ENCODE data around the gene TOPAZ1. TPM values are rescaled to one million over a fixed set of nuclear protein-coding genes. Genes with fewer than 3 reads are reported as not detected.

Gene TOPAZ1
- total RNA-seq, 2 experiments from 2014 or later, result not detected

DNA sequence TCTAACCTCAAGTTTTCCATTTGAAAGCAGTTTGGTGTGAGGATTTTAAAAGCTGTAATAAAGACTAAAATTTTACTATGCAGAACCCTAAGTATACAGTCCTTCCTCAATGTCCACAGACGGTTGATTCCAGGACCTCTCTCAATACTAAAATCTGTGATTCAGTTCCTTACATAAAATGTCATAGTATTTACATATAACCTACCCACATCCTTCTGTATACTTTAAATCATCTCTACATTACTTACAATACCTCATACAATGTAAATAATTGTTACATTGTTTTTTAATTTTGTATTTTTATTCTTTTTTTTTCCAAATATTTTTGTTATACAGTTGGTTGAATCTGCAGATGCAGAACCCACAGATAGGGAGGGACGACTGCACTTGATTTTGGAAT is 2.8 kb upstream of the TOPAZ1 start:
- CTCF ChIA-PET, result no interaction called here
- POLR2A ChIA-PET, result no interaction called here

DNA sequence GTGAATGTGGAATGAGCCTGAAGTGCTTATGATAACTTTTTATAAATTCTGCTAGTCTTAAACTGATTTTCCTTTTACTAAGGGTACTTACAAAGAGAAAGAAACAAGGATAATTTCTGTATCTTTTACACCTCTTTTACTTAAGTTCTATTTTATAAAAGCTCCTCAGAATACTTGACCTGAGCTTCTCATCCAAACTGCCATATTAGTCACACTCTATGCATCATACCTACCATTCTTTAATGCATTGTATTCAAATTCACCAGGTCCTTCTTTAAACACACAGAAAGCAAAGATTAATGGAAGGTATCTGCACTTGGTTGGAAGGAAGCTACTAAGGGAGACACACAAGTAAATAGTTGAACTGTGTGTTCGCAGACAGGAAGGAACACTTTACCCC is 1.6 kb upstream of the TOPAZ1 start:
- POLR2A ChIA-PET, result no interaction called here

GRCh38 chr3:44242721-44243120 is 1.0 kb downstream of the TOPAZ1 start:
- CTCF ChIA-PET, result no interaction called here

More for the DNA sequence above, 1.6 kb upstream of the TOPAZ1 start:
- CTCF ChIA-PET, result no interaction called here

GRCh38 chr3:44248152-44248551 is 6.5 kb downstream of the TOPAZ1 start:
- POLR2A ChIA-PET, result no interaction called here

More at GRCh38 chr3:44242721-44243120, 1.0 kb downstream of the TOPAZ1 start:
- POLR2A ChIA-PET, result no interaction called here

DNA sequence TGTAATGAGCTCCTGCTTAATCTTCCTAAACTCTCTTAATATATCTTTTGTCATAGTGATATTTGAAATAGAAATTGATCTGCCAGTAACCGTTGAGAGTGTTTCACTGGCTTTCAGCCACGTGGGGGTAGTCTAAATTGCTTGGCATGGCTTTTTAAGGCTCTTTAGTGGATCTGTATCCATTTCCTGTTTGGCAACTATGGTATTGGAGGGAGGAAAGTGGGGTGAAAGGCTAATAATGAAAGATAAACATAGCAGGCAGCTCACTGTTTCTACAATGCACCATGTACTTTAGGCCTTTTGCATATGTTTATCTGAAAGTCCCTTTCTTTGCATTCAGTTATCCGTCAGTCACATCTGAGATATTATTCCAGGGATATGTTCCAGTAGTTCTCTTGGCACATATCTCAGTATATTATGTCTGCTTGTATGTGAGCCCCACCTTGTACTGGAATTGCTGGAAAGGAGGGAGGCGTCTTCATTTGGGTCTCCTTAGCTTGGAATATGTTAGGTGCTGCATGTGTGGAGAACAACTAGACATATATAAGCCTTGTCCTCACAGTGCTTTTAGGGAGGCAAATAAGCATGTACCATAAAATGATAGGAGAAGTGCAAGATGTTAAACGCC is 10.8 kb downstream of the TOPAZ1 start:
- CTCF ChIA-PET, result no interaction called here
- POLR2A ChIA-PET, result no interaction called here

More at GRCh38 chr3:44248152-44248551, 6.5 kb downstream of the TOPAZ1 start:
- CTCF ChIA-PET, result no interaction called here

DNA sequence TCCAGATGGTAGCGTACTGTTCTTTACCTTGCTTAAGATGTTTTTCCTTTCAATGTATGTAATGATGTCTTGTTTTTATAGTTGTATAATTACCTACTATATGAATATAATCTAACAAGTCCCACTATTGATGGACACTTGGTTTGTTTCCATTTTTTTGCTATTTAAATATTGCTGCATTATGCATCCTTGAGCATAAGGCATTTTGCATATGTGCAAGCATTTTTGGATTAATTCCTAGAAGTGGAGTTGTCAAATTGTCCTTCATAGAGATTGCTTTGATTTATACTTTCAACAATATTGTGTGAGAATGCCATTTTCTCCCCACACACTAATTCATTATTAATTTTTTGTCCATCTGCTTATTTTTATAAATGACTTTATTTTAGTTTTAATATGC is 17.7 kb downstream of the TOPAZ1 start:
- CTCF ChIA-PET, result no interaction called here
- POLR2A ChIA-PET, result no interaction called here

DNA sequence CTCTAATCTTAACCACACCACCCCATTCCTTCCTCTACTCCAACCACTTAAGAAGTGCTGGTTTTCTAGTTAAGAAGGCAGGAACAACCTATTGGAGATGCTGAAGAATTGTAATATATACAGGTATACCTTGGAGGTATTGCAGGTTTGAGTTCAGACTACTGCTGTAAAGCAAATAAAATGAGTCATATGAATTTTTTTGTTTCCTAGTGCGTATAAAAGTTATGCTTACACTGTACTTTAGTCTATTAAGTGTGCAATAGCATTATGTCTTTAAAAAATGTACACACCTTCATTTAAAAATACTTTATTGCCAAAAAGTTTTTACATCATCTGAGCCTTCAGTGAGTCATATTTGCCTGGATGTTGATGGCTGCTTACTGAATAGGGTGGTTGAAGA is 22.5 kb downstream of the TOPAZ1 start:
- ChIA-PET CTCF (no interaction called here), POLR2A (no interaction called here)

GRCh38 chr3:44265815-44266214 is 24.1 kb downstream of the TOPAZ1 start:
- ChIA-PET CTCF (no interaction called here), POLR2A (no interaction called here)

- ChIA-PET POLR2A (no interaction called here), CTCF (no interaction called here)
Observed at GRCh38 chr3:44272191-44272590, 30.5 kb downstream of the TOPAZ1 start.

DNA sequence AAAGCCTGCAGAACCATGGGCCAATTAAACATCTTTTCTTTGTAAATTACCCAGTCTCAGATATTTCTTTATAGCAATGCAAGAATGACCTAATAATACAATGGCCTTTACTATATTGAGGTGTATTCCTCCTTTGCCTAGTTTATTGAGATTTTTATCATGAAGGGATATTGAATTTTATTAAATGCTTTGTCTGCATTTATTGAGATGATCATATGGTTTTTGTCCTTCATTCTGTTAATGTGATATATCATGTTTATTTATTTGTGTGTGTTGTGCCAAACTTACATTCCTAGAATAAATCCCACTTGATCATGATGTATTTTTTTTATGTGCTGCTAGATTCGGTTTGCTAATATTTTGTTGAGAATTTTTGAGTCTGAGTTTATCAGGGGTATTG is 36.2 kb downstream of the TOPAZ1 start:
- POLR2A ChIA-PET, result no interaction called here
- CTCF ChIA-PET, result no interaction called here

DNA sequence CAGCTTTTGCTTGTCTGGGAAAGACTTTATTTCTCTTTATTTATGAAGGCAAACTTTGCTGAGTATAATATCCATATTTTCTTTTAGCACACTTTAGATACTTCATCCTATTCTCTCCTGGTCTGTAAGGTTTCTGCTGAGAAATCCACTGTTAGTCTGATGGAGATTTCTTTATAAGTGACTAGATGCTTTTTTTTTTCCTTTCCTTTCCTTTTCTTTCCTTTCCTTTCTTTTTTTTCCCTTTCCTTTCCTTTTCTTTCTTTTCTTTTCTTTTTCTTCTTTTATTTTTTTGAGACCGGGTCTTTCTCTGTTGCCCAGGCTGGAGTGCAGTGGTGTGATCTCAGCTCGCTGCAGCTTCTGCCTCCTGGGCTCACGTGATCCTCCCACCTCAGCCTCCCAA is 38.4 kb downstream of the TOPAZ1 start:
- ChIA-PET CTCF (no interaction called here), POLR2A (no interaction called here)

DNA sequence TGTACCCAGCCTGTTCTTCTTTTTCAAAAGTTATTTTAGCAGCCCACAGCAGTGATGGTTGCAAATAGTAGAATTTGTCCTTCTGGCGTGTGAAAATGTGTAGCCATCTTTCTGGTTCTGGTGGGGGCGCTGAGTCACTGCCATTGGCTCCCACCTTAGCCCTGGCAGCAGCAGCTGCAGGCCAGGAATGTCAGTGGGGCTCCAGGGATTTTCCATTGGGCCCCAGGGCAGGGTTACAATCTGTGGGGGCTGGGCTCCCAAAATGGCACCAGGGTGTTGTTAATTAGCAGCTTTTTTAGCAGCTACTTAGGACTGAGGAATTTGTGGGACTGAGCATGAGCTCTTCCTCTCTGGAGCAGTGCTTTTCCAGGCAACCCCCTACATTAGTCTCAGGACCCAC is 38.9 kb downstream of the TOPAZ1 start:
- POLR2A ChIA-PET, result no interaction called here
- CTCF ChIA-PET, result no interaction called here

GRCh38 chr3:44284949-44285348 is 43.3 kb downstream of the TOPAZ1 start:
- CTCF ChIA-PET, result no interaction called here
- POLR2A ChIA-PET, result no interaction called here

DNA sequence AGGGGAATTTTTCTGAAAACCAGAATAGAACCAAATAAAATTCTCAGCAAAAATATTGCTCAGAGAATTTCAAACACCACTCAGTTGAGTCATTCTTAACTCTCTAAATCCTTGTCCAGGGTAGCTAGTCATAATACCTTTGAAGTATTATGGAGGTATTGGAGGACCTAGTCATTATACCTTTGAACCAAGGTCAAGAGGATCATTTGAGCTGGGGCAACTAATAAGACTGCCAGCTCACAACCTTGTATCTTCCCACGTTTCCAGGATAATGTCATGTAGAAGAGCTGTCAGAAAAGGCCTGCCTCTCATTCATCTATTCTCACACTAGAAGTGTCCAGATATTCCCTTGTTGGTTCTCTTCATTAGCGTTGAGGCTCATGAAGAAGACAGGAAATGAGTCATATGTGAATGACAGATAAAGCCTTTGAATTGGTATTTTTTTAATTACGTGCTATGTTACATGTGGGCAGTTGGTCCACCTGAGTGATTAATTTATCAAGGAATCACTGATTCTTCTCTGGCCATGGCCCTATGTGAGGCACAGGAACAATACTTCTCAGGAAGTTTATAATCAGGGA is 48.3 kb downstream of the TOPAZ1 start:
- ChIA-PET POLR2A (no interaction called here), CTCF (no interaction called here)

DNA sequence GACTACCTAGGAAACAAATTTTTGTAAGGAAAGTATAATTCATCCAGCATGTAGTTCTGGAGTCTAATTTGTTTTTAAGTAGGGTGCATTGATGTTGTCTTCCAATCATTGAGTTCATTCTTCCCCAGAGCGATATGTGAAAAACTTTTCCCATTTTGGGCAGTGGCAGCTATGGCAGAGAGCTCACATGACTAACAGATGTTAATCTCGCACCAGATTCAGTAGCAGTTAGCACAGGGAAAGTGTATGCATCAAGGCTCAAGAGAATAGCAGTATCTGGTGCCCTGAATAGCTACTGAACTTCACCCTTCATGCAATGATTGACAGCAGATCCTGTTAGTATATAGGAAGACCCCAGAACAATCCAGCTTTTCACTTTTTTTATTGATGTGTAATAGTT is 50.6 kb downstream of the TOPAZ1 start:
- POLR2A ChIA-PET, result no interaction called here
- CTCF ChIA-PET, result no interaction called here

GRCh38 chr3:44292947-44293346 is 51.3 kb downstream of the TOPAZ1 start:
- CTCF ChIA-PET, result no interaction called here
- POLR2A ChIA-PET, result no interaction called here

- POLR2A ChIA-PET, result no interaction called here
Observed at GRCh38 chr3:44297255-44297654, 55.6 kb downstream of the TOPAZ1 start.

GRCh38 chr3:44301746-44302145 is 60.1 kb downstream of the TOPAZ1 start:
- ChIA-PET POLR2A (no interaction called here), CTCF (no interaction called here)

More at GRCh38 chr3:44297255-44297654, 55.6 kb downstream of the TOPAZ1 start:
- CTCF ChIA-PET, result no interaction called here

DNA sequence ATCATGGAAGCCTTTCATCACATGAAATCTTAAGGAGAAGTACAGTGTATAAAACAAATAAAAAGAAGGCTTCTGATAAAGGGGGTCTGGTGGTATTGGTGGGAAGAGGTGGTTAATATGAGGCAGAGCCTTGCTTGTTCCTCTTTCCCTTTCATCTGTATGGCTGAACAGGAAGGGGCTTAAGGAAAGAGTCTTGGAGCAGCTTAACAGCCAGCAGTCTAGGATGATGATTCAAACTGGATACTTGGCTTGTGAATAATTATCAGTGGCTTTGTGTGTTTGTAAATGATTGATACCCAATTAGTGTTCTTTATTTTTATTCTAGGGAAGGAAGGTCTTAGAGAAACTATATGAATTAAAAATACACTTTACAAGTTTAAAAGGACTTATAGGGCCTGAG is 67.8 kb downstream of the TOPAZ1 start:
- ChIA-PET CTCF (no interaction called here), POLR2A (no interaction called here)

GRCh38 chr3:44318891-44319311 is 77.2 kb downstream of the TOPAZ1 start:
- CTCF ChIA-PET, result no interaction called here
- POLR2A ChIA-PET, result no interaction called here

DNA sequence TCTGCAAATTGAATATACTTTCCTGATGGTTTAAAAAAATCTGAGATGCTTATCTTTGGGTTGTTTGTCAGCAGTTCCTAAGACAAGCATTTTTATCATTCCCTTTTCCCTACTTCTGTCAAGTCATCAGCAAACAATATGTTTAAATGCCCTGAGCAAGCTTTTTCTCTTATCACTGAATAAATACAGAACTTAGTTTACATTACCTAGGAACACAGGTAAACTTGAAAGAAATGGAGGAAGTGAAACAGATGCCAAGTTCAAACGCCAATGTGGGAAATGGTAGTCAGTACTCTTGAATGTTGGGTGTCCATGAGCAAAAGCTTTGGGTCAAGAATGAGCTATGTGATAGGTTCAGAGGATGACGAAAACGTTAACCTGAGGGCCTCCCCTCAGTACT is 79.6 kb downstream of the TOPAZ1 start:
- CTCF ChIA-PET, result no interaction called here

GRCh38 chr3:44323341-44323955 is 81.8 kb downstream of the TOPAZ1 start:
- CTCF ChIA-PET, result interaction anchor here (1.3 kb wide), 2 partner anchors 14 to 590 kb away, joined by 3 to 4 read pairs; partner anchors contain the start of gene TCAIM
- POLR2A ChIA-PET, result no interaction called here

More for the DNA sequence above, 79.6 kb downstream of the TOPAZ1 start:
- POLR2A ChIA-PET, result no interaction called here
